D341Med (cell line): ENCODE results near the gene NAA40.

Experiments
- DNase-seq: peaks from one replicate; pipeline ENCODE4 v3.0.0; 2012; ENCODE audit warnings: low spot score

Gene NAA40

DNA sequence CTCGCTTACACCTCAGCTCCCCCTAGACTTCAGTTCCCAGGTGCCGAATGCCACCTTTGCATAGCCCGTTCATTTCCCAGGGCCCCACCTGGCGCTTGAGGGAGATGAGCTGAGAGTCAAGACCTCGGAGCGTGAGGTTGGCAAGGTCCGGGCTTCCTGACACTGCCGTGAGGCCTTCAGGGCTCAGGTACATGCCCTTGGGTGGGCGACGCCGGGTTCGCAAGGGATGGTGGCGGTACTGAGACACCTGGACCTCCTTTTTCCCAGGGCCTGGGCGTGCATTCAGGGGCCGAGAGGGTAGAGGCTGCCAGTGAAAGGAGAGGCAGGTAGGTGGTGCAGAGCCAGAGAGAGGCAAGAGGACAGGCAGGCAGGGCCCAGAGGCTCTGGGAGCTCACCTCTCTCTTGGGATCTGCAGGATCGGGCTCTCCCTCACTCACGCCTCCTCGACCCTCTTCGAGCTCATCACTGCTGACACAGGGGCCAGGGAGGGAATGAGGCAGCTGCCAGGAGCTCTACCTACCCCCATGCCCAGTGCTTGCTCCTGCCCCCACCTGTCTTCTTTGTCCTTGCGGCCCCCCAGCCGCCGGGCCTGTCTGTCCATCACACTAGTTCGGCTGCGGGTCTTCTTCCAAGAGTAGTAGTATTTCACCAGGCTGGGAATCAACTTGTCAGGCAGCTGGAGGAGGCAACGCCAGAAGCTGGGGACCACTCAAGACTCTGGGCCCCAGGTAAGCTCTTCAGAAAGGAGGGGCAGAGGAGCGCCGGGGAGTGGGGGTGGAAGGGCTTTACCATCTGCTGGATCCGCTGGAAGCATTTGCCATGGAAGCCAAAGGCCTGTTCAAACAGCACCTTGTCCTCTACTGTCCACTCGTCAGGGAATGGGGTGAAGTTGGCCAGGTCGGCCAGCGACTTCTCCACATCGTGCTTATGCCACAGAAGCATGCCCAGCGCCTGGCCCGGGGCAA lies 24.7 kb upstream of the NAA40 start:
- no peak for DNase-seq

DNA sequence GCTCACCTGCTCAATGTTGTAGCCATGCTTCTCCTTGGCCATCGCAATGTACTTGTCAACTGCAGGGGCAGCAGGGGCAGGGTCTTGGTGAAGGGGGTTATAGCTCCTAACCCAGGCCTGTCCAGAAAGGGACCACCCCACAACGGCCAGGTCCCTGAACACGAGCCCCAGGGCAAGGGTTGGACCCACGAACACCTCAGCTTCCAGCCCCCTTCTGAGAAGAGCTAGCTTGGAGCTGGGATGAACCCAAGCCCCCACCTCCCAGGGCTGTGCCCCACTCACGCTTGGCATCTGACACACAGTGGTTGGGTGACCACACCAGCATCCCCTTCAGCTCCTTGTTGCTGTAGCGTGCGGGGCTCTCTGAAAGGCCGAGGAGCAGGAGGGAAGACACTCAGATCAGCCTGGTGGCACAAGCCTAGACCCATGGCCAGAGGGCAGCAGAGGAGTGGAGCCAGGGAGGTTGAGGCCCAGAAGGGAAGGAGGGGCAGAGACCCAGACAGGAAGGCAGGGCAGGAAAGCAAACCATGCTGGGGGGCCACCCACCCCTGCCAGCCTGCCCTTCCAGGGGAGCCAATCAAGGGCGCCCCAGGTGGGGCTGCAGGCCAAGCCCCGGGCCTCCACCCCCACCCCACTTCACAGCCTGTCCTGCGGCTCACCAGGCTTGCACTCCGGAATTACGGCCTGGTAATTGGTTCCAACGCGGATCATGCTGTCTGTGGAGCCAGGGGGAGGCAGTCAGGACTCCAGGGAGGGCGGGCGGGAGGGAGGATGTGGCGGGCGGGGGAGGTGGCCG lies 23.7 kb upstream of the NAA40 start:
- DNase-seq = peak; percentile 60

DNA sequence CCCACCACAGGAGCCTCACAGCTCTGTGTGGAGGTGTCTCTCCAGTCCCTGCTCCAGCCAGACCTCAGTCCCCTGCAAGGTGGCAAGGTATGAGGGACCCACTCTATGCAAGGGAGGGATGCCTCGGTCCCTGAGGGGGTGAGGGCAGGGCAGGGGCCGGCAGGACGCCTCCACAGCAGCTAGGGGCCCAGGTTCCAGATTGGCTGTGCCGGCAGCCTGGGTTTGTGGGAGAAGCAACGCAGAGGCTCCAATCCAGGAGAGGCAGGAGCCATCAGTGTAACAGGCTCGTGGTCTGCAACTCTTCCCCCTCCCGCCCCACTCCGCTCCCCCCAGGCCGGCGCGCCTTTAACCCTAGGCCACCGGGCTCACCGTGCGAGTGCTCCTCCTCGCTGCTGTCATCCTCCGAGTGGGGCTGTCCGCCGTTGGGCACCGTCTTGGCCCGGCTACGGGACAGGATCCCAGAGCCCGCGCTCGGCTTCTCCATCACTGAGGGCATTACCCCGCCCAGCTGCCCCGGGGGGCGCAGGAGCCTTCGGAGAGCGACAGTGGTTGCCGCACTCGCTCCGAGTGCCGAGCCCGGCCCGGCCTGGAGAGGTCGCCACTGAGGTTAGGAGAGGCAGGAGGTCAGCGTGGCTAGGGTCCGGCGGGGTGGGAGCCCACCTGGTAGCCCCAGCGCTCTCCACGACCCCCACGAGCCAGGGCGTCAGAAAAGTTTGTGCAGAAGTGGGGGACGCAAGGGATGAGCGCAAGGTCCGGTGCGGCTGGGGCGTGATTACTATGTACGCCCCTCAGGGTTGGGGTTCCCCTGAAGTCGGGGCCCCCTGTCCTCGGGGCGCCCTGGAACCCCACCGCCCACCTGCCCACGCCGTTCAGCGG lies 22.6 kb upstream of the NAA40 start:
- DNase-seq = peak; percentile 79

DNA sequence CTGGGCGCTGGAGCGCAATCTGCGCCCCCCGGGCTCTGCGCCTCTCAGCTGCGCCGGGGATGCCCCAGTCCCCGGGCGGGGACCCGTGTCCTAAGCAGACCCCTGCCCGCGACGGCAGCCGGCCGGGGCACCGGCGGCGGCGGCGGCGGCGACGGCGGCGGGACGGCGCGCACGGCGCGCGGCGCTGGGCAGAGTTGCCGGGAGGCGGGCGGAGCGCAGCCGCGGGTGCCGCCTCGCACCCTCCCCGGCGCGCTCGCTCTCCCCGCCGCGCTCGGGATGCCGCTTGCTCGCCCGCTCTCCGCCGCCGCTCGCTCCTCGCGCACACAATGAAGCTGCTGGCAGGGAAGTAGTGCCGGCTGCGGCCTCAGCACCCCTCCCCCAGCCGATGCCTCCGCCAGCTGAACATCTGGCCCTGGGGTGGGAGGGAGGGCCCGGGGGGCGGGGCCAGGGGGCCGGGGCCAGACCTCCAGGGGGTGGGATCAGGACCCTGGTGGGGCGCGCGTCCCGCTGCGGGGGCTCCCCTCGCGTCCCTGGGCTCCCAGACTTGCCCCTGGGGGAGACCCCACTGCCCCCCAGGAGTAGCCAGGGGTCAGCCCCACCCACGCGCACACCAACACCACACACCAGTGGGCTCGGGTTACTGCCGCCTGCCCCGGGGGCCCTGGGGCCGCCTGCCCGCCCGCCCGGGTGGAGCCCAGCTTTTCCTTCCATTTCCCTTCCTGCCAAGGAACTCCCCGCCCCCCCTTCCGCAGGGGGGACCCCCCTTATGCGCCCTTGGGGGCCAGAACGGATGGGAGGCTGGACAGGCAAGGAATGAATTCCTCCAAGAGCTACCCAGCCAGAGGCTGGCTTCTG lies 21.7 kb upstream of the NAA40 start, which contains the start of gene RCOR2:
TSS of gene RCOR2 (minus strand) at position 328 of the 855 bp plus-strand sequence. CDS start 708 bp downstream, outside the sequence.
- DNase-seq = peak; percentile 94

DNA sequence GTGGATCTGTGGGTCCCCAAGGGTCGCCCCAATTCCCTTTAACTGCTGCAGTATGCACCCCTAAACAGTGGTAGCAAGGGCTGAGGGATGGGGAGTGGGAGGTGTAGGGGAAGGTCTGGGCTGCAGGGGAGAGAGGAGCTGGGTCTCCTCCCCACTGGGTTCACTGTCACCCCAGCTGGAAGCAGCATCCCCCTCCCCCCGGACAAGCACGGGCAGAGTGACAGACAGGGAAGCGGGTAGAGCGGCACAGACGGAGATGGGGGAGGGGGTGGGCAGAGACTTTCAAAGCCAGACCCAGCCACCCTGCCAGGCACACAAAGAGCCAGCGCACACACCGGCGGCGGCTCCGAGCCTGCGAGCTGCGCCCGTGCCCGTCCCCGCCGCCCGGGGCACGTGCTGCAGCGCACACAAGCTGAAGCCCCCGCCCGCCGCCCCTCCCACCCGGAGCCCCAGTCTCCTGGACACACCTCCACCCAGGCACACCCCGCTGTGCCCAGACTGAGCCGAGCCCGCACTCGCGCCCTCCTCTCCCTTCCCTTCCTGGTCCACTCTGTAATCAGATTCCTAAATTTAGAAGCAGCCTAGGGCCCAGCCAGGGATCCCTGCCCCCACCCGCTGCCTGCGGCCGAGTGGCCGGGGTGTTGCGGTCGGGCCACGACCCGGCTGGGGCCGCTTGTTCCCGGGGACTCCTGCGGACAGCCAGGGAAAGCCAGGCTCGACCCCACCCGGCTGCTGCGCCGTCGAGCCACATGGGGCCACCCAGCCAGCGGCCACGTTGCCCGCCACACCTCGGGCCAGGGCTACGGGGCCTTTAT lies 20.9 kb upstream of the NAA40 start:
- DNase-seq = peak; percentile 82

DNA sequence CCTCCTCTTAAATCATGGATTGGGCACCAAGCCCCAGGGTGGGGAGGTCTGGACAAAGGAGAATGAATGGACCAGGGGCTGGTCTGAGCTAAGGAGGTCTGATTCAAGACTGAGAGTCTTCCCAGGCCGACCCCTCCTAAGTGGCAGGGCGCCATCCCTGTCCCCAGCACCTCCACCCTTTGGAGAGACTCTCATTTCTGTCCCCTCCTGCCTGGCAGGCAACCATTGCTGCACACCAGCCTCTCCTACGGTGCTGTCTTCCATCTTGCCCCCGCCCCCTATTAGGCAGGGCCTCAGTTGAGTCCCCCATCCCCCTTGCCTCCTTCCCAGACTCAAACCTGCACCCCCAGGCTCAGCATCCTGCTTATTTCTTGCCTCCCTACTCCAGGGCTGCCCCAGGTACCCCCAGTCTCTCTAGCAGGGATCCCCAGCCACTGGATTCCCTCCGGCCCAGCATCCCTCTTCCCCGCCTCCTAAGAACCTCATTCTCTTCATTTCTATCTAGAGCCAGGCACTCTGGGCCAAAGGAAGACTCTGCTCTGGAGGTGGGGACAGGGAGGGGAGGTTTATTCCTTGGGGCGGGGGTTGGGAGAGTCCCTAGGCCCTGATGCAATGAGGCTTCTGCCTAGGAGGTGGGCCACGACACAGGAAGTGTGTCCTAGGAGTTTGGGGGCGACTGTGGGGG lies 20.2 kb upstream of the NAA40 start:
- no peak for DNase-seq

DNA sequence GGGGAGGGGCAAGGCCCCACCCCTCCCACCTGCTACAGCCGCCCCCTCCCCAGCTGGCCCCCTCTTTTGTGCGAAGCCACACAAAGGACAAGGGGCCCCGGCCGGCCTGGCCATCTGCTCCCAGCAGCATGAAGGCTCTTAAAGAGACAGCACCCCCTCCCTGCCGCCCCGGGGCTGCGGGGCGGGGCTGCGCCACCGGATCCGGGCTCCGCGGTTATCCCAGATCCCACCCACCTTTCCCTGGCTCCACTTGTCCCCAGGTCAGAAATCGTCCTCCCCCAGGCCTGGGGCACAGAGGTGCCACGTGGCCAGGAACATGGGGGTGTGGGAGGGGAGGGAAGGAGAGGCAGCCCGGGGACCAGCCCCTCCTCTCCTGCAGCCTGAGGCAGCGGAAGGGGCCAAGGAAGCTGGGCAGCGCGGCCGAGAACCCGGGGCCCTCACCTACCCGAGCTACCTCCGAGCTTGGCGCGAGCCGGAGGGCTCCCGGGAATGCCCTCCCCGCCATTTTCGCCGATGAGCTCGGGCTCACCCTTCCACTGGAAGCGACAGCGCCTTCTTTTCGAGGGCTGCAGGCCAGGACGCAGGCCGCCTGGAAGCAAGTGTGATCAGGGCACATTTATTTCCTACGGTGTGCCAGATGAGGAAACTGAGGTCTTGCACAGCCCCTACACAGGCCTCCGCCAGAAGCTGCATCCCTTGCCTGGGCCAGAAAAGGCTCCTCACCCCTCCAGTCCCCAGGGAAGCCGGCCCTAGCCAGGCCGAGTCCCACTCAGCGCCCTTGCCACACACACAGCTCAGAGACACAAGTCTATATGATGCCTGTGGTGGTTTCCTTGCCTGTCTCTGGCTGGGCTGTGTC lies 19.3 kb upstream of the NAA40 start:
- peak; percentile 85 for DNase-seq

DNA sequence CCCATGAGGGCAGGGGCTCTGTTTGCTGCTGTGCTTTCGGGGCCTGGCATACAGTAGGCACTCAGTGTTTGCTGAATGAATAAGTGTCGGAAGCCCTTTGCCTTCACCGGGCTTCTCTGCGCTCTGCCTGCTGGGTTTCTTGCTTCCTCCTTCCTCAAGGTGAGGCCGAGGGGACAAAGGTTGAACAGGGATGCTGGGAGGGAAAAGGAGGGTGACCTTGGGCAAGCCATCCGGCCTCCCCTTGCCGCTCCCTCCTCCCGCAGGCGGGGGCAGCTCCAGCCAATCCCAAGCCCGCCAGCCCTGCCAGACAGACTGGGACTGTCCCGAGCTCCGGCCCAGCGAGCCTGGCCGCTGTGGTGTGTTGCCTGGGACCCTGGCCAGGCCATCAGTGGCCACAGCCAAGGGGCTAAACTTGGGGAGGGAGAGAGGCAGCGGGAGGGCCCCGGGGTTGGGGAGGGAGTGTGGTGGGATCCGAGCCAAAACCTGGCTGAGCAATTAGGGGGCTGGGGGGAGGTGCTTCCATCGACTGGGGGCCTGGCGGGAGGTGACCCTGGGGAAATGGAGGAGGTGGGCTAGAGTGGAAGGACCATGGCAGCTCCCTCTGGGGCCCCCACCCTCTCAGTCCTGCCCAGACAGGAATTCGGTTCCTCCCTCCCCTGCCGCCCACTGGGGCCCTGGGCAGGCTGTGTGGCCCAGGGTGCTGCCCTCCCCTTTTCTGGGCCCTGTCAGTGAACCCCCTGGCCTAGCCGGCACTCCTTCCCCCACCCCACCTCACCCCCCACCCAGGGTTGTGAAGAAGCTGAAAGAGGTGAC lies 18.5 kb upstream of the NAA40 start:
- DNase-seq = no peak

DNA sequence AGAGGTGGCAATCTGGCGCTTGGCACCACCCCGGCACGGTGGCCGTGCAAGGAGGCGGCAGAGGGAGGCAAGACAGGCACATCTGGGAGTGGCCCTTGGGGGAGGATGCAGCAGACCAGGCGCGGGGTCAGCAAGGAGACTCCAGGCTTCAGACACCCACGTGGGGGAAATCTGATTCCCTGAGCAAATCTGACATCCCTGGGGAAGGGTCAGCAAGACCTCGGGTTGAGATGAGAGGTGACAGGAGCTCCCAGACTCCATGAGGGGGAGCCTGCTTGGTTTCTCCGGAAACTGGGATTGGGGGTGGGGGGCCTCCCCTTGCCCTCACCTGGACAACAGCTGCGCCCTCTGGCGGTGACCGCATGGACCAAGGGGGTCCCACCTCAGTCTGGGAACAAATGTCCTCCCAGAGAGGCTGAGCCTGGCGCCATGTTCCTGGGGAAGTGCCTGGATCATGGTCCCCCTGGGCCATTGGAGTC lies 17.8 kb upstream of the NAA40 start:
- DNase-seq = no peak

DNA sequence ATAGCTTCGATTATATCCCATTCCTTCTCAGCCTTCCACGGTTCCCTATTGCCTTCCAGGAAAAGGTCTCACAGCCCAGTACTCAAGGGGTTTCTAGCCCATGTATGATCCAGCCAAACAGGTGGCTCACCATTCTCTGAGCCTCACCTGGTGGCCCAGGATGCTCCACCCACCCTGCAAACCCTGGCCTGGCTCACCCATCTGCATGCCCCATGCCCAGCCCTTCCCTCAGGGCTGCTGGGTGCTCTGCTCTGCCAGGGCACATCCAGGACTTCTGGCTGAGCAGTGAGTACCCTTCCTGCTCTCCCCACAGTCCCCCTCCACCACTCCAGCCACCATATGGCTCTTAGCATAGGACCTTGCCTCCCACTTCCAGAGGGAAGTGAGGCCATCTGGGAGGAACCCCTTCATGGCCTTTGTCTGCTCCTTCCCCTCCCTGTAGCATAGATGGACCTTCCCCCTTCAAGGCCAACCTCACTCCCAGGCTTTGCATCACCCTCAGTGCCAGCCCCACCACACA lies 16.1 kb upstream of the NAA40 start:
- no peak for DNase-seq

DNA sequence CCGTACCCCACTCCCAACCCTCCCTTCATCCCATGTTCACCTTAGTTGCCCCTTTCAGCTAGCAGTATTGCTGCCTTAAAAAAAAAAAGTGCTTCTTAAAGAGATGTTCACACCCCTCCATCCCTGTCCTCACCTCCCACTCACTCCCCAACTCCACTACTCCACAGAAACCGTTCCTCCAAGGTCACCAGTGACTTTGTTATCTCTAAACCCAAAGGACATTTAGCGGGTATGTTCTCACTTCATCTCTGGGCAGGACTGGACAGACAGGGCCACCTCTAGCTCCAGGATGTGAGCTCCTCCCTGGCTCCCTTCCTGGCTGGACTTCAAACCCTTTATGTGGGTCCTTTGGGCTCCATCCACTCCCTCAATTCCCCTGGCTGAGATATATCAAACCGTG lies 15.5 kb upstream of the NAA40 start:
- DNase-seq = no peak

DNA sequence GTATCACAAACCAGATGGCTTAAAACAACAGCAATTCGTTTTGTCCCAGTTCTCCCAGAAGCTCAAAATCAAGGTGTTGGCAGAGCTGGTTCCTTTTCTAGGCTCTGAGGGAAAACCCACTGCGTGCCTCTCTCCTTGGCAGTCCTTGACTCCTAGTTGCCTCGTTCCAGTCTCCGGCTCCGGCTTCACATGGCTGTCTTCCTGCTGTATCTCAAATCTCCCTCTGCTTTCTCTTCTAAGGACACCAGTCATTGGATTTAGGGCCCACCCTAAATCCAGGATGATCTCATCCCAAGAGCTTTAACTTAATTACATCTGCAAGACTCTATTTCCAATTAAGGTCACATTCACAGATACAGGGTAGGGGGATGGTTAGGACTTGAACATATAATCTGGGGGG lies 9.2 kb upstream of the NAA40 start:
- peak; percentile 39 for DNase-seq

DNA sequence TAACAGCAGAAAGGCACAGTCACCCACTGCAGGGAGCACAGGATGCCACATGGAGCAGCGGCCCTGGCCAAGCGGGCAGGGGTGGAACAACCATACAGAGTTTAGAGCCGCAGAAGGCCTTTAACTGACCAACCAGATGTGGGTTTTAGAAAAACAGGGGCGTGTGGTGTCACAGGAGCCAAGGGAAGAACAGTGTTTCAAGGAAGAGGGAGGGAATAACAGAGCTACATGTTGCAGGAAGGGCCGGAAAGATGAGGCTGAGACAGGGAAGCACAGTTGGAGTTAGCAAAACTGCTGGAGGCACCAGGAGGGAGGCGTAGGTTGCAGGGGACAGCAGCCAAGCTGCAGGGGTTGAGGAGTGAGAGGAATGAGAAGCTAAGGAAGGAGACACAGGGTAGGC lies 7.8 kb upstream of the NAA40 start:
- DNase-seq = no peak

DNA sequence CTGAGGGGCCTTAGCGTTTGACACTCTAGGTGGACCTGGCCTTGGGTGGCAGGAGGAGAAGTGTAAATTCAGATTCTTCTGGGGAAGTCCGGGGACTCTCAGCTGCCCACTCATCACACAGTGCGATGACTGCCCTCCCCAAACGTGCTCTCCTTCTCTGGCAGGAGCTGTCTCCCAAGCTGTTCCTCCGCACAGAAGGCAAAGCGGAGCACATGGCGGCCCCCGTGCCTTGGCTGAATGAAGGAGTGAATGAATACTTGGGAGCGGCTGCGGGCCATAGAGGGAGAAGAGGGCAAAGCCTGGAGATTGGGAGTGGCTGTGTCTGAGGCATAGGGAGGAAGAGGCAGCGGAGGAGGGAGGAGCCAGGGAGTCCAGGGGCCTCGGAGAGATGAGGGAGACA lies 6.9 kb upstream of the NAA40 start:
- no peak for DNase-seq

DNA sequence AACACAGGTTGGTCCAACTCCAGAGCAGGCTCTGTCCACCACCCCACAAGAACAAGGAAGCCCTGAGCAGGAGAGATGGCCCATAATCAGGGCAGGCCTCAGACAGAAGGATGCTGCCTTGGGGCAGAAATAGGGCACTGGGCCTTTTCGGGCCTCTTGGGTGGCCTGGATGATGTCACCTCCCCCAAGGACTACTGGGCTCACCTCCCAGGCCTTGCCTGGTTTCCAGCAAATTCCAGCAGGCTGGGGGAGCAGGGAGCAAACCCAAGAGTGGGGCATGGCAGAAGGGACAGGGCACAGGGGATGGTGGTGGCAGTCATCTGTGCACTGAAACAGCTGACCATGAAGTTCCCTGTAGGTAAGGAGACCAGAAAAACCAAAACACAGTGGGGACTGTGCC lies 5.3 kb upstream of the NAA40 start:
- no peak for DNase-seq

DNA sequence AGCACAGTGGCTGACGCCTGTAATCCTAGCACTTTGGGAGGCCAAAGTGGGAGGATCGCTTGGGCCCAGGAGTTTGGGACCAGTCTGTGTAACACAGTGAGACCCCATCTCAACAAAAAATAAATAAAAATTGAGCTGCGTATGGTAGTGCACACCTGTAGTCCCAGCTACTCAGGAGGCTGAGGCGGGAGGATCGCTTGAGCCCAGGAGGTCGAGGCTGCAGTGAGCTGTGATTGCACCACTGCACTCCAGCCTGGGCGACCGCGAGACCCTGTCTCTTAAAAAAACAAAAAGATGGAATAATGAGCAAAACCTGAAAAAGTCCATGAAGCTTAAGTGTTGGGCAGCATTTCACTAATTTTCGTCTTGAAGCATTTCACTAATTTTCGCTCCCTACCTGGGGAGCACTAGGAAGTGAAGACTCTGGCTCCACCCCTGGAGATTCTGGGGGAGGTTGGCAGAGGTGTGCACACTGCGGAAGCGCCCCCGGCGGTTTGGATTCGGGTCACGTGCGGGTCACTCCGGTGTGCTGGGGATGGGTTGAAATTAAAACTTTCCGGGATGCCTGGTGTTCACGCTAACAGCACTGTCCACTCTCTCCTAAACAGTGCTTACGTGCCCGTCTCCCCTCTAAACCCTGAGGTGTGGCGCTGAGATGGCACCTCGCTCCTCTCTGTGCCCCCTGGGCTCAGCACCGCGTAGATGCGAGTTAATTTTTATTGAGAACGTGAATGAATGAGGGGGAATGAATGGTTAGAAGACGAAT lies 906 bp upstream of the NAA40 start:
- DNase-seq = no peak
